ENCODE measurements around the gene BTN2A1.

Gene BTN2A1

GRCh38 chr6:26457806-26458688, at the start of gene BTN2A1:
BTN2A1 (plus strand) TSS chr6:26457955; CDS start chr6:26458637, 682 bp downstream.
- Histone ChIP-seq H3K9ac (ENCODE audit: low read depth in 1 of 2, low read length in 2 of 2) (peak within 1 kb of the TSS; percentile 97 to 99), H3K9me3 (ENCODE audit: control insufficient read depth in 1 of 2, low read length in 2 of 2) (no peaks in the 10 kb centered on the region), H3K27me3 (ENCODE audit: control insufficient read depth in 1 of 2, insufficient read depth in 2 of 2, low read length in 2 of 2) (no peaks in the 10 kb centered on the region), H3K4me1 (ENCODE audit: control insufficient read depth in 1 of 2, insufficient read depth in 2 of 2, low read length in 2 of 2) (peaks cover 29 to 31% of the 10 kb centered on the region in 2 donors), H3K4me3 (ENCODE audit: low read depth in 1 of 2, low read length in 2 of 2) (peak within 1 kb of the TSS; percentile 87 to 94), H3K36me3 (ENCODE audit: control insufficient read depth in 1 of 2, insufficient read depth in 2 of 2, low read length in 2 of 2) (peaks cover 21 to 30% of the 10 kb centered on the region in 2 donors), H3K27ac (ENCODE audit: low read depth, low read length) (peak within 1 kb of the TSS; percentile 94)

- no peak overlapping the region for H3K27ac ChIP-seq (ENCODE audit: low read depth, low read length)
- H3K4me3 ChIP-seq (ENCODE audit: low read depth in 1 of 2, low read length in 2 of 2): no peak overlapping the region
- peaks cover 41 to 78% of the 10 kb centered on the region in 2 donors for H3K36me3 ChIP-seq (ENCODE audit: control insufficient read depth in 1 of 2, insufficient read depth in 2 of 2, low read length in 2 of 2)
- peaks cover 4 to 6% of the 10 kb centered on the region in 2 donors for H3K4me1 ChIP-seq (ENCODE audit: control insufficient read depth in 1 of 2, insufficient read depth in 2 of 2, low read length in 2 of 2)
- H3K9me3 ChIP-seq (ENCODE audit: control insufficient read depth in 1 of 2, low read length in 2 of 2): no peaks in the 10 kb centered on the region
- no peak overlapping the region for H3K9ac ChIP-seq (ENCODE audit: low read depth in 1 of 2, low read length in 2 of 2)
- no peaks in the 10 kb centered on the region for H3K27me3 ChIP-seq (ENCODE audit: control insufficient read depth in 1 of 2, insufficient read depth in 2 of 2, low read length in 2 of 2)
These were observed 48.7 kb upstream of the BTN2A1 start for GRCh38 chr6:26408828-26409730.

DNA sequence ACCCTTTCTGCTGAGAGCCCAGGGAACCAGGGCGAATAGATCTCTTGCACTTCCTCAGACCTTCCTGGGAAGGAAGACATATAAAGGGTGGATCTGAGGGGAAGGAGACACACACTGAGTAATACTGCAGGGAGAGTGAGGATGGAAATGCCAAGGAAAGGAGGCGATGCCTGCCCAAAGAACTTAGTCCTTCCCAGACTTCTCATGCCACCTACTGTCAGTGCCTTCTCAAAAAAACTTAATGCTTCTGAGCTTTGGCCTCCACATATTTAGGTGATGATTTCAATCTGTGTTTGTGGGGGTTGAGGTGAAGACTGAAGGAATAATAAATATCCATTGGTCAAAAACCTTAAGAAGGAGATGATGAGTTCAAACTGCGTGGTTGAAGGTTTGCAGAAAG, 46.0 kb upstream of the BTN2A1 start:
- no peaks in the 10 kb centered on the region for H3K4me1 ChIP-seq (ENCODE audit: control insufficient read depth in 1 of 2, insufficient read depth in 2 of 2, low read length in 2 of 2)
- no peak overlapping the region for H3K4me3 ChIP-seq (ENCODE audit: low read depth in 1 of 2, low read length in 2 of 2)
- no peak overlapping the region for H3K9ac ChIP-seq (ENCODE audit: low read depth in 1 of 2, low read length in 2 of 2)
- H3K36me3 ChIP-seq (ENCODE audit: control insufficient read depth in 1 of 2, insufficient read depth in 2 of 2, low read length in 2 of 2): peaks cover 38 to 63% of the 10 kb centered on the region in 2 donors
- H3K27me3 ChIP-seq (ENCODE audit: control insufficient read depth in 1 of 2, insufficient read depth in 2 of 2, low read length in 2 of 2): no peaks in the 10 kb centered on the region
- no peak overlapping the region for H3K27ac ChIP-seq (ENCODE audit: low read depth, low read length)
- peaks cover 0 to under 1% of the 10 kb centered on the region in 2 donors for H3K9me3 ChIP-seq (ENCODE audit: control insufficient read depth in 1 of 2, low read length in 2 of 2)

- H3K4me3 ChIP-seq (ENCODE audit: low read depth in 1 of 2, low read length in 2 of 2): no peak overlapping the region
- no peaks in the 10 kb centered on the region for H3K27me3 ChIP-seq (ENCODE audit: control insufficient read depth in 1 of 2, insufficient read depth in 2 of 2, low read length in 2 of 2)
- no peak overlapping the region for H3K27ac ChIP-seq (ENCODE audit: low read depth, low read length)
- no peak overlapping the region for H3K9ac ChIP-seq (ENCODE audit: low read depth in 1 of 2, low read length in 2 of 2)
- no peaks in the 10 kb centered on the region for H3K4me1 ChIP-seq (ENCODE audit: control insufficient read depth in 1 of 2, insufficient read depth in 2 of 2, low read length in 2 of 2)
- peaks cover 37 to 58% of the 10 kb centered on the region in 2 donors for H3K36me3 ChIP-seq (ENCODE audit: control insufficient read depth in 1 of 2, insufficient read depth in 2 of 2, low read length in 2 of 2)
- H3K9me3 ChIP-seq (ENCODE audit: control insufficient read depth in 1 of 2, low read length in 2 of 2): peaks cover 0 to 5% of the 10 kb centered on the region in 2 donors
These were observed 45.5 kb upstream of the BTN2A1 start for GRCh38 chr6:26412228-26412627.

DNA sequence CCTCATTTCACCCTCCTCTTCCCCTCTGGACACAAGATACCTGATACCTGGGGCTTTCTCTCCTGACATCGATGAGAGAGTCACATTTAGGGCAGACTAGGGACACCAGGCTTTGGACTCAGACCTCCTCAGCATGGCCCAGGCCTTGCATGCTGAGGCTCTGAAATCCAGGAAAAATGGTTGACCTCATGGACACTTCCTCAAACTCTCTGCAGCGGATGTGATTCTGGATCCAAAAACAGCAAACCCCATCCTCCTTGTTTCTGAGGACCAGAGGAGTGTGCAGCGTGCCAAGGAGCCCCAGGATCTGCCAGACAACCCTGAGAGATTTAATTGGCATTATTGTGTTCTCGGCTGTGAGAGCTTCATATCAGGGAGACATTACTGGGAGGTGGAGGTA, 44.8 kb upstream of the BTN2A1 start:
- Histone ChIP-seq H3K4me1 (ENCODE audit: control insufficient read depth in 1 of 2, insufficient read depth in 2 of 2, low read length in 2 of 2) (no peaks in the 10 kb centered on the region), H3K9ac (ENCODE audit: low read depth in 1 of 2, low read length in 2 of 2) (no peak overlapping the region), H3K36me3 (ENCODE audit: control insufficient read depth in 1 of 2, insufficient read depth in 2 of 2, low read length in 2 of 2) (peaks cover 31 to 51% of the 10 kb centered on the region in 2 donors), H3K27me3 (ENCODE audit: control insufficient read depth in 1 of 2, insufficient read depth in 2 of 2, low read length in 2 of 2) (no peaks in the 10 kb centered on the region), H3K9me3 (ENCODE audit: control insufficient read depth in 1 of 2, low read length in 2 of 2) (peaks cover 0 to 9% of the 10 kb centered on the region in 2 donors), H3K4me3 (ENCODE audit: low read depth in 1 of 2, low read length in 2 of 2) (no peak overlapping the region), H3K27ac (ENCODE audit: low read depth, low read length) (no peak overlapping the region)

GRCh38 chr6:26414281-26414680, 43.5 kb upstream of the BTN2A1 start:
- no peaks in the 10 kb centered on the region for H3K27me3 ChIP-seq (ENCODE audit: control insufficient read depth in 1 of 2, insufficient read depth in 2 of 2, low read length in 2 of 2)
- no peak overlapping the region for H3K4me3 ChIP-seq (ENCODE audit: low read depth in 1 of 2, low read length in 2 of 2)
- H3K36me3 ChIP-seq (ENCODE audit: control insufficient read depth in 1 of 2, insufficient read depth in 2 of 2, low read length in 2 of 2): peaks cover 25 to 40% of the 10 kb centered on the region in 2 donors
- H3K9me3 ChIP-seq (ENCODE audit: control insufficient read depth in 1 of 2, low read length in 2 of 2): peaks cover 3 to 12% of the 10 kb centered on the region in 2 donors
- H3K4me1 ChIP-seq (ENCODE audit: control insufficient read depth in 1 of 2, insufficient read depth in 2 of 2, low read length in 2 of 2): no peaks in the 10 kb centered on the region
- no peak overlapping the region for H3K27ac ChIP-seq (ENCODE audit: low read depth, low read length)
- no peak overlapping the region for H3K9ac ChIP-seq (ENCODE audit: low read depth in 1 of 2, low read length in 2 of 2)

DNA sequence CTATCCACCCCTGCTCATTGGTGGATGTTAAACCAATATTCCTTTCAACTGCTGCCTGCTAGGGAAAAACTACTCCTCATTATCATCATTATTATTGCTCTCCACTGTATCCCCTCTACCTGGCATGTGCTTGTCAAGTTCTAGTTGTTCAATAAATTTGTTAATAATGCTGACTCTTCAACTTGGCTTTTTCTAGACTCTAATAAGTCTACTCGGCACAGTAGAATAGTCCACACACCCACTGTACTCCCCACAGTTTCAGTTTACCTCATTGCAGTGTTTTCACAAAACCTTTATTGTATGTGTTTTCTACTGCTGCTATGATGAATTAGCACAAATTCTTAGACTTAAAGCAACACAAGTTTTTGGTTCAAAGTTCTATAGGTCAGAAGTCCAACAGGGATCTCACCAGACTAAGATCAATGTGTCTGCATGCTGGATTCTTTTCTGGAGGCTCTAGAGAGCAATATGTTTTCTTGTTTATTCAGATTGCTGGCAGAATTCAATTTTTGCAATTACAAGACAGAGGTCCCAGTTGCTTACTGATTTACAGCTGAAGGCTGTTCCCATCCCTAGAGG, 42.6 kb upstream of the BTN2A1 start:
- no peaks in the 10 kb centered on the region for H3K27me3 ChIP-seq (ENCODE audit: control insufficient read depth in 1 of 2, insufficient read depth in 2 of 2, low read length in 2 of 2)
- peaks cover 17 to 32% of the 10 kb centered on the region in 2 donors for H3K36me3 ChIP-seq (ENCODE audit: control insufficient read depth in 1 of 2, insufficient read depth in 2 of 2, low read length in 2 of 2)
- H3K4me1 ChIP-seq (ENCODE audit: control insufficient read depth in 1 of 2, insufficient read depth in 2 of 2, low read length in 2 of 2): peaks cover 0 to under 1% of the 10 kb centered on the region in 2 donors
- no peak overlapping the region for H3K9ac ChIP-seq (ENCODE audit: low read depth in 1 of 2, low read length in 2 of 2)
- H3K27ac ChIP-seq (ENCODE audit: low read depth, low read length): no peak overlapping the region
- H3K4me3 ChIP-seq (ENCODE audit: low read depth in 1 of 2, low read length in 2 of 2): no peak overlapping the region
- peaks cover 3 to 12% of the 10 kb centered on the region in 2 donors for H3K9me3 ChIP-seq (ENCODE audit: control insufficient read depth in 1 of 2, low read length in 2 of 2)

GRCh38 chr6:26415791-26416190, 42.0 kb upstream of the BTN2A1 start:
- no peak overlapping the region for H3K4me3 ChIP-seq (ENCODE audit: low read depth in 1 of 2, low read length in 2 of 2)
- peaks cover 14 to 26% of the 10 kb centered on the region in 2 donors for H3K36me3 ChIP-seq (ENCODE audit: control insufficient read depth in 1 of 2, insufficient read depth in 2 of 2, low read length in 2 of 2)
- peaks cover 3 to 12% of the 10 kb centered on the region in 2 donors for H3K9me3 ChIP-seq (ENCODE audit: control insufficient read depth in 1 of 2, low read length in 2 of 2)
- no peak overlapping the region for H3K27ac ChIP-seq (ENCODE audit: low read depth, low read length)
- peaks cover 5 to 7% of the 10 kb centered on the region in 2 donors for H3K4me1 ChIP-seq (ENCODE audit: control insufficient read depth in 1 of 2, insufficient read depth in 2 of 2, low read length in 2 of 2)
- H3K9ac ChIP-seq (ENCODE audit: low read depth in 1 of 2, low read length in 2 of 2): no peak overlapping the region
- no peaks in the 10 kb centered on the region for H3K27me3 ChIP-seq (ENCODE audit: control insufficient read depth in 1 of 2, insufficient read depth in 2 of 2, low read length in 2 of 2)

DNA sequence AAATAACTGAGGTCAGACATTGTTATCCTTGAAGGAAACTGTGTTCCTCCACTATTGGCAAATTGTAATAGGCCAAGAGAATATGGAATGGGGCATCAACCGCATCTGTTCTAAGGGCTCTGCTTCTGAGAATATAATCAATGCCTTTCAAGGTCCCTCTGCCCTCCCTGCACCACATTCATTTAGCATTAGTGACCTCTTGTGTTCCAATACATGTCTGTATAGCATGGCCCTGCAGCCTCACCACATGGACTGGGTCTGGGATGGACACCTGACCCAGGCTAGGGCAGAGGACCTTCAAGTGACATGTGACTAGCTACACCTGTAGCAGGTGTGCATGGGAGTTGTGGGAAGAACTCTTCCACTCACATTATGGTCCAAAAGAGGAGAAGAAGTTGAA, 41.5 kb upstream of the BTN2A1 start:
- peaks cover 3 to 12% of the 10 kb centered on the region in 2 donors for H3K9me3 ChIP-seq (ENCODE audit: control insufficient read depth in 1 of 2, low read length in 2 of 2)
- no peak overlapping the region for H3K27ac ChIP-seq (ENCODE audit: low read depth, low read length)
- peaks cover 10 to 21% of the 10 kb centered on the region in 2 donors for H3K36me3 ChIP-seq (ENCODE audit: control insufficient read depth in 1 of 2, insufficient read depth in 2 of 2, low read length in 2 of 2)
- no peak overlapping the region for H3K4me3 ChIP-seq (ENCODE audit: low read depth in 1 of 2, low read length in 2 of 2)
- no peaks in the 10 kb centered on the region for H3K27me3 ChIP-seq (ENCODE audit: control insufficient read depth in 1 of 2, insufficient read depth in 2 of 2, low read length in 2 of 2)
- peaks cover 6 to 7% of the 10 kb centered on the region in 2 donors for H3K4me1 ChIP-seq (ENCODE audit: control insufficient read depth in 1 of 2, insufficient read depth in 2 of 2, low read length in 2 of 2)
- H3K9ac ChIP-seq (ENCODE audit: low read depth in 1 of 2, low read length in 2 of 2): no peak overlapping the region

Data from duodenal mucosa (tissue), 2 donors.